ENCODE measurements around the gene NHLH2.

The NHLH2 gene

GRCh38 chr1:115811140-115811828 is 29.6 kb downstream of the NHLH2 start:
- CTCF ChIA-PET = interaction anchor here (1.0 to 1.1 kb wide), 3 partner anchors 15 to 170 kb away, joined by 3 to 10 read pairs (median 3); no protein-coding TSS in a partner anchor
- TF ChIP-seq TARDBP (IDR thresholded peaks at IDR 0.05) = no peak
- POLR2A ChIA-PET = no interaction called here
- DNase-seq (ENCODE audit: extremely low spot score) = no peak

DNA sequence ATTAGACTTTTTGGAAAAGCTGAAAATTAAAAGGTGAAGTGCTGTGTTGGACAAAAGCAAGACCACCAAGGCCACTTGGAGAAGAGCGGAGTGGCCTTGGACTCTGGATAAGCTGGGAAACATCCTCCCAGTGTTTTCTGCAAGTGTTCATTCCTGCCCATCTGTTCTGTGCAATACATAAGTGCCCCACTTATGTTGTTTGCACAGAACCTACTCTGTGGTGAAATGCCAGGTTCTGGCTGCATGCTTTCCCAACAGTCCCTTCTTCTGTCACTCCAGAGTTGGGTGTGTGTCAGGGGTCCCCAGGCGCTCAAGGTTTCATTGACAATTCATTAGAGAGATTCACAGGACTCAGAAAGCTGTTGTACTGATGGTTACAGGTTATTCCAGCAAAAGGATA is 30.3 kb downstream of the NHLH2 start:
- no peak for DNase-seq (ENCODE audit: extremely low spot score)
- TF ChIP-seq FOXK2 (IDR thresholded peaks at IDR 0.05) = no peak
- TF ChIP-seq HDGF (IDR thresholded peaks at IDR 0.05; ENCODE audit: borderline replicate concordance) = no peak
- TF ChIP-seq SP1 (IDR thresholded peaks at IDR 0.05) = no peak
- no peak for TF ChIP-seq TARDBP (IDR thresholded peaks at IDR 0.05)
- no peak for TF ChIP-seq ARNT (IDR thresholded peaks at IDR 0.05)
- no peak for TF ChIP-seq L3MBTL2 (conservative IDR thresholded peaks at IDR 0.05)
- no peak for TF ChIP-seq LEF1 (IDR thresholded peaks at IDR 0.05; ENCODE audit: borderline replicate concordance)
- TF ChIP-seq BHLHE40 (IDR thresholded peaks at IDR 0.05; ENCODE audit: borderline replicate concordance) = no peak
- TF ChIP-seq PKNOX1 (IDR thresholded peaks at IDR 0.05) = no peak
- no peak for TF ChIP-seq SUZ12 (IDR thresholded peaks at IDR 0.05)
- no peak for TF ChIP-seq CTBP1 (IDR thresholded peaks at IDR 0.05; ENCODE audit: borderline replicate concordance)
- TF ChIP-seq ZNF384 (IDR thresholded peaks at IDR 0.05) = no peak
- POLR2A ChIA-PET = no interaction called here
- CTCF ChIA-PET = interaction anchor here (1.0 to 1.1 kb wide), 3 partner anchors 15 to 171 kb away, joined by 3 to 10 read pairs (median 3); no protein-coding TSS in a partner anchor

DNA sequence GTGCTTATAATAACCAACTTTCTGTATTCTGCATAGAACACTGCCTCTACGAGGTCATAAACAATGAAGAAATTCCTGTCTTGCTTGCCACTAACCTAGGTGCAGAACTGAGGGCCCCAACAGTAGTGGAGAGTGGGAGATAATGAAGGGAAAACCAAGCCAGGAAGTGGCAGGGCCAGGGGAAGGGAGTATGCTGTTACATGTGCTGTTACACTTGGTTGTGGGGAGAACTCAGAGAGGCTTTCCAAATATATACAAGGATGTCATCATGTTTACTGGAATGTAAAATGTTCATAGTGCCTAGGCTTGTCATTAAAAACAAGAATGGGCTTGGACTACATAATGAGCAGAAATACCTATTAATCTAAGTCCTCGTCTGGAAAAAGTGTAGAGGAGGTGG is 31.1 kb downstream of the NHLH2 start:
- no peak for DNase-seq (ENCODE audit: extremely low spot score)
- ChIA-PET CTCF (interaction anchor here (1.6 kb wide), 1 partner anchor 172 kb away, joined by 4 read pairs; no protein-coding TSS in a partner anchor), POLR2A (no interaction called here)
- no peak for TF ChIP-seq CTBP1 (IDR thresholded peaks at IDR 0.05; ENCODE audit: borderline replicate concordance)
- no peak for TF ChIP-seq ARNT (IDR thresholded peaks at IDR 0.05)
- no peak for TF ChIP-seq LEF1 (IDR thresholded peaks at IDR 0.05; ENCODE audit: borderline replicate concordance)
- no peak for TF ChIP-seq HDGF (IDR thresholded peaks at IDR 0.05; ENCODE audit: borderline replicate concordance)

DNA sequence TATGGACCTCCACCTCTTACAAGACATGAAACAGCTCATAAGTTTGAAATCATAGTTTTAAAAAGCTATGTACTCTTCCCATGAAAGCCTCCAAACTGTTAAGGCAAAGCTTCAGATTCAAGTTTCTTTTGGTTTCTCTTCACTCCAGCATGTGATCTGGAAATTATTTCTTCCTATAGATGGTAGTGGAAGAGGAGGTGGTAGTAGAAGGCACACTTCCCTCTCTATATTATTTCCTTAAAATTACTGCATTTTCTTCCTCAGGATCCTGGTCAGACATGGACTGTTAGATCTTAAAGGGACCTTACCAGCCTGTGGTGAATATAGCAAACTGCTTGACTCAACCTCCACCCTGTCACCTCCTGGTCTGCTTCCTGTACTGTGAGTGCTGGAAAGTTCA is 31.9 kb downstream of the NHLH2 start:
- TF ChIP-seq ARNT (IDR thresholded peaks at IDR 0.05) (no peak), FOXM1 (IDR thresholded peaks at IDR 0.05; ENCODE audit: borderline replicate concordance) (no peak), CTBP1 (IDR thresholded peaks at IDR 0.05; ENCODE audit: borderline replicate concordance) (no peak), LEF1 (IDR thresholded peaks at IDR 0.05; ENCODE audit: borderline replicate concordance) (no peak), NFRKB (IDR thresholded peaks at IDR 0.05) (no peak), FOXK2 (IDR thresholded peaks at IDR 0.05) (no peak), SUZ12 (IDR thresholded peaks at IDR 0.05) (no peak), ELF4 (IDR thresholded peaks at IDR 0.05) (no peak), HDGF (IDR thresholded peaks at IDR 0.05; ENCODE audit: borderline replicate concordance) (no peak), SP1 (IDR thresholded peaks at IDR 0.05) (no peak), FOXA1 (IDR thresholded peaks at IDR 0.05) (no peak), L3MBTL2 (conservative IDR thresholded peaks at IDR 0.05) (no peak), ZNF384 (IDR thresholded peaks at IDR 0.05) (no peak), TARDBP (IDR thresholded peaks at IDR 0.05) (no peak), BHLHE40 (IDR thresholded peaks at IDR 0.05; ENCODE audit: borderline replicate concordance) (no peak), PKNOX1 (IDR thresholded peaks at IDR 0.05) (no peak)
- DNase-seq (ENCODE audit: extremely low spot score) = no peak
- POLR2A ChIA-PET = no interaction called here
- CTCF ChIA-PET = interaction anchor here (0.7 to 1.6 kb wide), 3 partner anchors 17 to 173 kb away, joined by 3 to 4 read pairs (median 4); no protein-coding TSS in a partner anchor

DNA sequence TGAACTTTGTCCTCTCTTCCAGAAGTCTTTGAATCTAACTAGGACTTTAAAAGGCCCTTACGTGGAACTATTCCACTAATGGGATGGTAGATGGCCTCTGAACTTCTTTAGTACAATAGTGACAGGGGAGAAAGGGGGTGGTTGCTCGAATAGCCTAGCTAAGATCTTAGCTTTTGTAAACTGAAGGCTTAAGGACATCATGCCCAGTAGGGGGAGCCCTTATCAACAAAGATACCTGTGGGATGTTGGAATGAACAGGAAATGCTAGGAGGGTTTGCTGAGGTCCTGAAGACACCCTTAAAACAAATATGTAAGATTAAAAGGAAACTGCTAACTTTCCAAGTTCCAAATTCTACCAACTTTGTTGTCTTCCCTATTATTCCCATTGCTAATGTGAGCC is 33.2 kb downstream of the NHLH2 start:
- ChIA-PET POLR2A (no interaction called here), CTCF (interaction anchor here (0.5 to 1.5 kb wide), 7 partner anchors 9 to 176 kb away, joined by 3 to 7 read pairs (median 5); no protein-coding TSS in a partner anchor)
- no peak for TF ChIP-seq L3MBTL2 (conservative IDR thresholded peaks at IDR 0.05)
- TF ChIP-seq CTBP1 (IDR thresholded peaks at IDR 0.05; ENCODE audit: borderline replicate concordance) = no peak
- no peak for TF ChIP-seq LEF1 (IDR thresholded peaks at IDR 0.05; ENCODE audit: borderline replicate concordance)
- TF ChIP-seq FOXM1 (IDR thresholded peaks at IDR 0.05; ENCODE audit: borderline replicate concordance) = no peak
- no peak for TF ChIP-seq SUZ12 (IDR thresholded peaks at IDR 0.05)
- no peak for TF ChIP-seq HDGF (IDR thresholded peaks at IDR 0.05; ENCODE audit: borderline replicate concordance)
- no peak for TF ChIP-seq FOXA1 (IDR thresholded peaks at IDR 0.05)
- no peak for TF ChIP-seq ARNT (IDR thresholded peaks at IDR 0.05)
- no peak for TF ChIP-seq BHLHE40 (IDR thresholded peaks at IDR 0.05; ENCODE audit: borderline replicate concordance)
- TF ChIP-seq PKNOX1 (IDR thresholded peaks at IDR 0.05) = no peak
- TF ChIP-seq NFRKB (IDR thresholded peaks at IDR 0.05) = no peak
- TF ChIP-seq FOXK2 (IDR thresholded peaks at IDR 0.05) = no peak
- DNase-seq (ENCODE audit: extremely low spot score) = peak; percentile 70

GRCh38 chr1:115805597-115805996 is 35.3 kb downstream of the NHLH2 start:
- ChIA-PET CTCF (interaction anchor here (0.6 to 1.2 kb wide), 2 partner anchors 21 to 197 kb away, joined by 3 read pairs; no protein-coding TSS in a partner anchor), POLR2A (no interaction called here)
- TF ChIP-seq LEF1 (IDR thresholded peaks at IDR 0.05; ENCODE audit: borderline replicate concordance) (no peak), L3MBTL2 (conservative IDR thresholded peaks at IDR 0.05) (no peak), ARNT (IDR thresholded peaks at IDR 0.05) (no peak), PKNOX1 (IDR thresholded peaks at IDR 0.05) (no peak), TARDBP (IDR thresholded peaks at IDR 0.05) (no peak), BHLHE40 (IDR thresholded peaks at IDR 0.05; ENCODE audit: borderline replicate concordance) (no peak), SP1 (IDR thresholded peaks at IDR 0.05) (no peak), NFRKB (IDR thresholded peaks at IDR 0.05) (no peak), SUZ12 (IDR thresholded peaks at IDR 0.05) (no peak), FOXM1 (IDR thresholded peaks at IDR 0.05; ENCODE audit: borderline replicate concordance) (no peak)
- no peak for DNase-seq (ENCODE audit: extremely low spot score)
